ENCODE measurements around the gene ANKRD9.

The ANKRD9 gene

GRCh38 chr14:102540315-102541028 lies 30.9 kb upstream of the ANKRD9 start:
- no peak overlapping the region for H2AFZ ChIP-seq (ENCODE audit: low read depth)
- no peak overlapping the region for H3K27ac ChIP-seq
- no peak overlapping the region for H3K4me3 ChIP-seq (IDR thresholded peaks at IDR 0.05; ENCODE audit: insufficient read depth, low read depth, low read length)
- no peak overlapping the region for H3K9ac ChIP-seq
- H3K4me1 ChIP-seq (ENCODE audit: low read depth, poor library complexity, severe bottlenecking): no peaks in the 10 kb centered on the region
- H3K27me3 ChIP-seq (ENCODE audit: insufficient read depth, low read depth): peaks cover 15% of the 10 kb centered on the region; the same call in 1 of the 2 replicates
- no peaks in the 10 kb centered on the region for H3K36me3 ChIP-seq (ENCODE audit: insufficient read depth)
- TF ChIP-seq, protein P1, sequence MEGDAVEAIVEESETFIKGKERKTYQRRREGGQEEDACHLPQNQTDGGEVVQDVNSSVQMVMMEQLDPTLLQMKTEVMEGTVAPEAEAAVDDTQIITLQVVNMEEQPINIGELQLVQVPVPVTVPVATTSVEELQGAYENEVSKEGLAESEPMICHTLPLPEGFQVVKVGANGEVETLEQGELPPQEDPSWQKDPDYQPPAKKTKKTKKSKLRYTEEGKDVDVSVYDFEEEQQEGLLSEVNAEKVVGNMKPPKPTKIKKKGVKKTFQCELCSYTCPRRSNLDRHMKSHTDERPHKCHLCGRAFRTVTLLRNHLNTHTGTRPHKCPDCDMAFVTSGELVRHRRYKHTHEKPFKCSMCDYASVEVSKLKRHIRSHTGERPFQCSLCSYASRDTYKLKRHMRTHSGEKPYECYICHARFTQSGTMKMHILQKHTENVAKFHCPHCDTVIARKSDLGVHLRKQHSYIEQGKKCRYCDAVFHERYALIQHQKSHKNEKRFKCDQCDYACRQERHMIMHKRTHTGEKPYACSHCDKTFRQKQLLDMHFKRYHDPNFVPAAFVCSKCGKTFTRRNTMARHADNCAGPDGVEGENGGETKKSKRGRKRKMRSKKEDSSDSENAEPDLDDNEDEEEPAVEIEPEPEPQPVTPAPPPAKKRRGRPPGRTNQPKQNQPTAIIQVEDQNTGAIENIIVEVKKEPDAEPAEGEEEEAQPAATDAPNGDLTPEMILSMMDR (conservative IDR thresholded peaks at IDR 0.05; ENCODE audit: low read depth, low read length): no peak
- H3K79me2 ChIP-seq (ENCODE audit: insufficient read depth, low read depth): no peaks in the 10 kb centered on the region
- H3K4me2 ChIP-seq: no peak overlapping the region
- H4K20me1 ChIP-seq (ENCODE audit: insufficient read depth): no peaks in the 10 kb centered on the region

DNA sequence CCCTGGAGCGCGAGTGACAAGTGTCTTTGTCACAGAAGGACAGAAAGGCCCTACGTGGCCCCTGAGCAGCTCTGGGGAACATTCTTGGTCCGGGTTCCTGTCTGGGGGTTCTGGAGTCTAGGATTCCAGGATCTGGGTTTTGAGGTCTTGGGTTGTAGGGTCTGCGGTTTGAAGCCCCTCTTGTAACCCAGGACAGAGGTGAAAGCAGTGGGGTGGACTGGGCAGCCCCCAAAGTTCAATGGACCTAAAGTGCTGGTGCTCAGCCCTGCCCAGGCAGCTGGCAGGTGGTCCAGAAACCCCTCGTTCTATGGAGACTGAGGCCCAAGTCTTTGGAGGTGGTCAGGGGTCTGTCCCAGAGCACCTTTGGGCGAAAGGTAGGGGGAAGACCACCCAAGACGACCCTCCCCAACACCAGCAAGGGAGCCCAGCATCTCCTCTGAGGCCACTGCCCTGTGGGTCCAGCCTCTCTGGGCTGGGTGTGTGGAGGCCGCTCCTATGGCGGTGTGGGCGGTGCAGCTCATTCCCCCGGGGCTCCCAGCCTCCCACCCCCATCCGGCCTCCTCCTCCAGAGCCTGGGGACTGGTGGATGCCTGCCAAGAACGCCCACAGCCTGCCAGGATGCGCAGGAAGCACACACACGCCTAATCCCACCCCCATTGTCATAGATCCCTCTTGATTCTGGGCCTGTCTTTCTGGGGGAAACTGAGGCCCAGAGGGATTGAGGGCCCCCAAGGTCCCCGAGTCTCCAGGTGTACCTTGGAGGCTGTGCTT lies 30.2 kb upstream of the ANKRD9 start:
- H2AFZ ChIP-seq (ENCODE audit: low read depth): no peak overlapping the region
- no peak overlapping the region for H3K9ac ChIP-seq
- H3K79me2 ChIP-seq (ENCODE audit: insufficient read depth, low read depth): no peaks in the 10 kb centered on the region
- no peak overlapping the region for H3K27ac ChIP-seq
- no peaks in the 10 kb centered on the region for H4K20me1 ChIP-seq (ENCODE audit: insufficient read depth)
- H3K4me1 ChIP-seq (ENCODE audit: low read depth, poor library complexity, severe bottlenecking): no peaks in the 10 kb centered on the region
- TF ChIP-seq, protein P1 (conservative IDR thresholded peaks at IDR 0.05; ENCODE audit: low read depth, low read length): no peak
- H3K4me3 ChIP-seq (IDR thresholded peaks at IDR 0.05; ENCODE audit: insufficient read depth, low read depth, low read length): no peak overlapping the region
- H3K36me3 ChIP-seq (ENCODE audit: insufficient read depth): no peaks in the 10 kb centered on the region
- H3K4me2 ChIP-seq: no peak overlapping the region
- H3K27me3 ChIP-seq (ENCODE audit: insufficient read depth, low read depth): peaks cover 10% of the 10 kb centered on the region; the same call in 1 of the 2 replicates

DNA sequence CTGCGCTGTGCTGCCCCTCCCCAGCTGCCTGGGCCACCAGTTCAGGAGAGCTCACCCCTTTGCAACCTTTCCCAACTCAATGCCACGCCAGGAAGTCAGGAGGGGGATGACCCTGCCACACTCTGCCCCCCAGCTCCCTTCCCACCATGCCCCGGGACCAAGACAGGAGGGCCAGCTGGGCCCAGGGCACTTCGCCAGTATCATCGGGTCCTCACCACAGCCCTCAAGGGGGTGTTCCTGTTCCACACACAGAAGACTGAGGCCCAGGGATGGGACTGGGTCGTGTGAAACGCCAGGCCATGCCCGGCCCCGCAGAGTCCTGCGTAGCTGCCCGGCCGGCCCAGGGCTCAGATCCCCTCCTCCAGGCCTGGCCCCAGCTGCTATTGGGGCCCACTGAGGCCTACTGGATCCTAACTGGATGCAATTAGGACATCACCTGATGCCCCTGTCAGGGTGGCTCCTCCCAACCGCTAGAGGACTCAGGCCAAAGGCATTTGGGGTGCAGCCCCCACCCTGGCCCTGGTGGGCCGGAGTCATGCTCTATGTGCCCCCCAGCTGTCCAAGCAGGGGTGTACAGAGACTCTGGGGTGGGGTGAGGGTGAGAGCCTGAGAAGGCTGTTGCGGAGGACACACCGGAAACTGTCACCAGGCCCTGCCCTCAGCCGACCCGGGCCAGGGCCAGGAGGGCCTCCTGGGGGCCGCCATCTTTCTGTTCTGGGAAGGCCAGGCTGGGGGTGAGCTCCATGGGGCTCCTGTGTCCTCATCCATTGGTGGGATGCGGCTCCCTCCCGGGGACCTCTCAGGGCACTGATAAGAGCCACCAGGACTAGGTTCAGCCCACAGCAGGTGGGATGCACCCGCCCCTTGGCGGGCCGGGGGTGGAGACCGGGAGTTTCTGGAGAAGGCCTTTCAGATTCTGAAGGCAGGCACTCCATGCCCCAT lies 29.3 kb upstream of the ANKRD9 start:
- H3K4me1 ChIP-seq (ENCODE audit: low read depth, poor library complexity, severe bottlenecking): no peaks in the 10 kb centered on the region
- H3K4me3 ChIP-seq (IDR thresholded peaks at IDR 0.05; ENCODE audit: insufficient read depth, low read depth, low read length): no peak overlapping the region
- H3K27me3 ChIP-seq (ENCODE audit: insufficient read depth, low read depth): peaks cover 4% of the 10 kb centered on the region; the same call in 1 of the 2 replicates
- no peak overlapping the region for H3K4me2 ChIP-seq
- no peak overlapping the region for H2AFZ ChIP-seq (ENCODE audit: low read depth)
- H3K27ac ChIP-seq: no peak overlapping the region
- H3K36me3 ChIP-seq (ENCODE audit: insufficient read depth): no peaks in the 10 kb centered on the region
- no peak overlapping the region for H3K9ac ChIP-seq
- TF ChIP-seq, protein P1 (conservative IDR thresholded peaks at IDR 0.05; ENCODE audit: low read depth, low read length): no peak
- H4K20me1 ChIP-seq (ENCODE audit: insufficient read depth): no peaks in the 10 kb centered on the region
- H3K79me2 ChIP-seq (ENCODE audit: insufficient read depth, low read depth): no peaks in the 10 kb centered on the region

DNA sequence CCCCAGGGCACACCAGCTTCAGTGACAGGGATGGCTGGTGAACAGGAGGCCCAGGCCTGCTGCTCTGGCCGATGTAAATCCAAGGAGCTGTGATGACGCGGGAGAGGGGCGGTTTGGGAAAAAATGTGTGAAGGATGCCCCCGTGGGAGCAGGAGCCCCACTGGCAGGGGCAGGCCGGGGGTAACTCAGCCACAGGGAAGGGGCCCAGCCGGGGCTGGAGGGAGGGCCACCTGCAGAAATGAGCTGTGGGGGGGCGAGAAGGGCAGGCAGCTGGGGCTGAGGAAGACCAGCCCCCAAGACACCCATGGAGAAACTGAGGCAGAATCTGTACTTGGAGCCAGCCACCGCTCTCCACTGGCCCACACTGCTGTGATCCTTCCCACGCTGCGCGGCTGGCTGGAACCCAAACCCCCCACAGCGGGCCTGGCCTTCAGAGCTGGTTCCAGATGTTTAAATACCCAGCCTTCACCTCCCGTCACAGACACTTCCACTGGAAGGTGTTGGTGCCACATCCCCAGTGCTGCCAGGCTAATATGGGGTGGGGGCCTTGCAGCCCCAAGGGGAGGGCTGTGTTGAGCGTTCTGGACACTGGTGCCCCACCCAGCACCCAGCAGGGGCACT lies 28.5 kb upstream of the ANKRD9 start:
- H3K4me1 ChIP-seq (ENCODE audit: low read depth, poor library complexity, severe bottlenecking): no peaks in the 10 kb centered on the region
- H3K36me3 ChIP-seq (ENCODE audit: insufficient read depth): no peaks in the 10 kb centered on the region
- H3K27ac ChIP-seq: no peak overlapping the region
- H3K4me3 ChIP-seq (IDR thresholded peaks at IDR 0.05; ENCODE audit: insufficient read depth, low read depth, low read length): no peak overlapping the region
- no peaks in the 10 kb centered on the region for H4K20me1 ChIP-seq (ENCODE audit: insufficient read depth)
- H3K79me2 ChIP-seq (ENCODE audit: insufficient read depth, low read depth): no peaks in the 10 kb centered on the region
- H2AFZ ChIP-seq (ENCODE audit: low read depth): no peak overlapping the region
- H3K4me2 ChIP-seq: no peak overlapping the region
- no peak overlapping the region for H3K9ac ChIP-seq
- H3K27me3 ChIP-seq (ENCODE audit: insufficient read depth, low read depth): no peaks in the 10 kb centered on the region; the same call in 1 of the 2 replicates
- TF ChIP-seq, protein P1 (conservative IDR thresholded peaks at IDR 0.05; ENCODE audit: low read depth, low read length): no peak
